Measurements from ENCODE around the gene PGC.

The PGC gene

DNA sequence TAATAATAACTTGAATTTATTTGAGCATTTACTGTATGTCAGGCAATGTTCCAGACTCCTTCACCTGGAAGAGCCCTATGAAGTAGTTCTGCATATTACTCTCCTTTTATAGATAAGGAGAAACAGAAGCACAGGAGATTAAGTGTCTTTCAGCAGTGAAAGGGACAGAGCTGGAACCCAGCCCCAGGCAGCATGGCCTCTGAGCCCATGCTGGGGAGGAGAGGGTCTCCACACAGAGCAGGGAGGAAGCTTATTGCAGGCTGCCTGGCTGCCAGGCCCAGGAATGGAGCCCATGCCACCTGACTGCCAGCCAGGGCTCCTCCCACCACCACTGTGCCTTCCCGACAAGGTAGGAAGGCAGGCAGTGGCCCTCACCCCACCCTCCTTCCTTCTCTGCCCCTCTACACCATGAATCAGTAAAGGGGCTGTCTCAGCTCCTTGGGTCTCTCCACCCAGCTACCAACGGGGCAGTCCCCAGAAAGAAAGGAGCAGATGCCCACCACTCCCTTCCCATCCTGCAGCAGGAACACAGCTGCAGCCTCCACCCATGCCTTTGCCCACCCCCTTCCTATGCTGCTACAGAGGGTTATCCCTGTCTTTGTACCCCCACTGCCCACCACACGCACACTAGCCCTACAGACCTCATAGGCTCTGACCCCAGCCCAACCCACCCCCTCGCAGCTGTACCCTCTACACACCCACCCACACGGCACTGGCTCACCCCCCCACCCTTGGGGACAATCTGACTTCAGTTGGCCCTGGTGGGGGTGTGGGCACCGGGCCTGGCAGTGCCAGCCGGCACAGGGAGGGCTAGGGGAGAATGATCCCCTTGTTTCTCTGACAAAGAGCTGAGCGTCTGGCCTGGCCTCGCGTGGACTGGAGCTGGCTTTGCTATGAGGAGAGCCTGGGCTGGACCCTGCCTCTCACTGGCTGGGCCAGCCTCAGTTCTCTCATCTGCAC, 53.6 kb downstream of the PGC start:
- DNase-seq = no peak

DNA sequence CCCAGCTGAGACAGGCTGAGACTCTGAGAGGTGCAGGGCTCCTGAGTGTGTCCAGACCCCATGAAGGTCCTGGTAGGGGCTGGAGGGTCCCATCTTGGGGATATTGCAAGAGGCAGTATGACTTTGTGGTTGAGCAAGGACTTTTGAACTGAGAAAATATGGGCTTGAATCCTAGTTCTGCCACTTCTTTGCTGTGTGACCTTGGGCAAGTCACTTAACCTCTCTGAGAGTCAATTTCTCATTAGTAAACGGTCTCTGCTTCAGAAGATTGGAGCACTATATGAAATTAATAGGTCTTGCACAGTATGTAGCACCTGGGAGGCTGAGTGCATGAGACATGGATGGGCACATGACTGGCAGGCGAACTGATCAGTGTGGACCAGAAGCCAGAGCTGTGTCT, 54.5 kb downstream of the PGC start:
- DNase-seq = no peak

GRCh38 chr6:41692080-41692675, 55.0 kb downstream of the PGC start:
- DNase-seq = no peak

DNA sequence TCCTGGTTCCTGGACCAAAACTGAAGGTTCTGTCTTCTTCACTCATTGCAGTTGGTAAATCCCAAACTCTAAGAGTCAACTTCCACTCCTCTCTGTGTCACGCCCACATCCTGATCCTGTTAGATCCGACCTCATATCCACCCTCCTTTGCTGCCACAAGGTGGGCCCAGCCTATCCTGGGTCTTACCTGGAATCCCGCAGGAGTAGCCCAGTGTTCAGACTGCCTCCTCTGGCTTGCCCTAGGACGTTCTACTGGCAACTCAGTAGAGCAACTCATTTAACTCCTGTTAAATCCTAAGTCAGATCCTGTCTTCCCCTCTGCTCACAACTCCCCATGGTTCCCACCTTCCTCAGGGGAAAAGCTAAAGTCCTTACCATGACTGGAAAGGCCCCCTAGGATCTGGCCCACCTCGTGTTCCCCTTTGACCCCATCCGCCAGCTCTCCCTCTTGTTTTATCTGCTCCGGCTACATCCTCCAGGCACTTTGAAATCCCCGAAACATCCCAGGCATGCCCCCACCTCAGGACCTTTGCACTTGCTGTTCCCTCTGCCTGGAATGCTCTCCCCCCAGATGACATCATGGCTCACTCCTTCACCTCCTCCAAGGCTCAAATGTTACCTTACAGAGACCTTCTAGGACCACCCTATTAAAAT, 55.6 kb downstream of the PGC start:
- no peak for DNase-seq

DNA sequence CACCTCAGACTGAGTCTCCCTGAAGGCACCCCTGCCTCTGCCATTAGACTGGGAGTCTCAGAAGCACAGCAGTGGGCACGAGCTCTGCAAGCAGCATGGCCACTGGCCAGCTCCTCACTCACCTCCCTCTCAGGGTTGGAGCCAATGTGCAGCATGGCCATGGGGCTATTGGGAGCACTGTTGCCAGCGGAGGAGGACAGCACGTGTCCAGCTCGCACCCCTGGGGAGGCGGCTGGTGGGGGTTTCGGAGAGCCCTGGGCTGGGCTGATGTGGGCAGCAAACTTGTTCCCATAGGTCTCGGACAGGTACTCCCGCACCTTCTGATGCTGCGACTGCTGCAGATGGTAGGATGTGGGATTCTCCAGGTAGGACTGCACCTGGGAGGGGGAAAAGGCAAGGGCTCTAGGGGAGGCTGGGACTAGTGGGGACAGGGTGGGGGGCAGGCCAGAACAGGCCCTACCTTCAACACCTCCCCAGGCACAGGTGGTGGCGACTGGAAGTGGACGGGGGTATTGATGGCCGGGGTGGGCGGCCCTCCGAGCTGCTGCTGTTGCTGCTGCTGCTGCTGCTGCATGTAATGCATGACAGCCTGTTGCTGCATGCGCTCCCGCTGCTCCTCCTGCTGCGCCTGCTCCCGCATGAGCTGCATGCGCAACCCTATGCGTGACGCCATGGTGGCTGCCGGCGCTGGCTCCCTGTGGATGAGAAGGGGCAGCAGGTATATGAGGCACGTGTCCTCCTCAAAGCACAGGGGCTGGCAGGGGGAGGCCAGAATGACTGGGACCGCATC, 56.5 kb downstream of the PGC start:
- DNase-seq = no peak

DNA sequence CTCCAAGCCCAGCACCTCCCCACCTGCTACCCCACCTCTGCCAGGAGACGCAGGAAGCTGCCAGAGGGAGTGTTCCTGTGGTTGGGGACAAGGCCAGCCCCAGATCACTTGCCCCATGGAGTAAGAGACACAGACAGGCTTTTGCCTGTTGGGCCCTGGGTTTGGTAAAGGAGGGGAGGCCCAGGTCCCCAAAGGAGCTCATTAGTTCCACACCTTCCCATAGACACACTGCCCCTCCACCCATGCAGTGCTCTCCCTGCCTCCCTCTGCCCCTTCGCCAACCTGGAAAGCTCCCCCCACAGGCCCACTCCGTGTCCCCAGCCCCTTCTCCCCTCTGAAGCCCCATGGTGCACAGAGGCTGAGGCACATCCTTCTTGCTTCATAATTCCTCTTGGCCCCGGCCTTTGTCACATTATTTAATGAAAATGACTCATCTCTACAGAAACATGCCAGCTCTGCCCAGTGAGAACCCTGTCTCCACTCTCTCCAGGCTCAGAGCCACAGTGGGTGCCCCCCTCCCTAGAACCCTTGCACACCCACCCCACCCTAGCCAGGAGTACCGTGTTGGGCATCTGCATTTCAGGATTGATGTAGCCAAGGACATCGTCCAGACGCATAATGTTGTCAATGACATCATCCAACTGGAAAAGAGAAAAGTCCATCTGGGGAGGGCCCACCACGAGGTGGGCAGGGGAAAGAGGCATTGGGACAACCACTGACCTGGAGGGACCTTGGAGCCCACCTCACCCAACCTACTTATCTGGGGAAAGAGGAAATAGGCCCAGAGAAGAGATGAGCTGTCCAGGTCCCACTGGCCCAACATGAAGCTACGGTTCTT, 57.8 kb downstream of the PGC start:
- no peak for DNase-seq

DNA sequence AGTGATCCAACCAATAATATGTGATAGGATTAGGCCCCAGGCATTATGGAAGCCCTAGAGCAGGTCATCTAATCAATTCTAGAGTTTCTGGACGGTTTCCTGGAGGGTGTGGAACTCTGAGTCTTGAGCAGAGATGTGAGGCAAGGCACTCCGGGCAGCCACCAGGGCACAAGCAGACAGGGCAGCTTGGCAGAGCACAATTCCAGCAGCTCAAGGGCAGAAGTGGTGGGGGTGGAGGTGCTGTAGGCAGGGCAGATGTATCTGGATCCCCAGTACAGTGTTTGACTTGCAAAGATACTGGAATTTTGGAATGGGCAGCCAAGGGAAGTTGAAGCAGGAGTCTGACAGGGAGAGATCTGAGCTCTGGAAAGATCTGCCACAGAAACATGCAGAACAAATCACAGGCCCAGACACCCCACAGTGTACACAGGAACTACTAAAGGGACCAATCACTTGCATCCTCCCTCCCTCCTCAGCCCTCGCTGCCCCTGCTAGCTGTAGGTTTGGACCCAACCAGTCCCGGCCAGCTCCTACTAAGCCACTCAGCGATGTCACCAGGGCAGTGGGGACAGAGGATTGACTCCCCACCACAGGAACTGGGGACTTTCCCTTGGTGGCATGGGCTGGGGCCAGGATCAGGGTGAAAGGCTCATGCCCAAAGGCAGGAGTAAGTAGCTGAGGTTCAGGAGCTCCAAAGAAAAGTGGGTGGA, 58.8 kb downstream of the PGC start:
- no peak for DNase-seq

DNA sequence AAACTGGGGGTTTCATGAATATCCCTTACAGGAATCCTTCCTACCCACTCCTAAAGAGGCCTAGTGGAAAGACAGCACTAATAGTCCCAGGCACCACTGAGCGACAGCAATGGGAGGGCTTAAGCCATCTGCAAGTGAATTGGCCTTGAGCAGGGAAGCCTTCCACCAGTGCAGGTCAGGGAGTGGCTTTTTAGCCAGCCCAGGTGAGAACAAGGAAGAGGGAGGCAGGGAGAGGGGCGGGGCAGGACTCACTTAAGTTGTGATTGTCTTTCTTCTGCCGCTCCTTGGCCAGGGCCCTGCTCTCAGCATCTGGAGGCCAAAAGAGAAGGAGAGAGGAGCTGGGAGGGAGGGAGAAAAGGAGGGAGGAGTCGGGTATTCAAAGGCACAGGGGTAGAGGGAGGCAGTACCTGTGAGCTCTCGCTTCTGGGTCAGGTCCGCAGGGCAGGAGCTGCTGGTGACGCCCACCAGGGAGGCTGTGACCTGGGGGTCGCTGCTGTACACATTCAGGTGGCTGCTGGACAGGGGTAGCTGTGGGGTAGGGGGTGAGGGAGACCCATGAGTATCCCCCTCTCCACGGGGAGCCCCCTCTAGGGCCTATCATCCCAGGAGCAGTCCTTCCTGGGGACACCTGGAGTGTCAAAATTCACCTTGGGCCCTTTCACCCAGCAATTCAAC, 59.6 kb downstream of the PGC start:
- DNase-seq = no peak

All from SW 1271 (cell line).